Occipital lobe (tissue), 2 donors: ENCODE measurements around the gene SSNA1. TPM values are rescaled to one million over a fixed set of nuclear protein-coding genes. Genes with fewer than 3 reads are reported as not detected.

Experiments used
- DNase-seq: peaks from one replicate; lab custom pipeline; 2025; lab: John Stamatoyannopoulos, UW
- total RNA-seq: library from RNA; depleted of rRNA; stranded (reverse); fragments of >200 nt; gene quantifications from one replicate; pipeline ENCODE4 v1.2.3, GENCODE V29; 2014

The SSNA1 gene
- total RNA-seq, 1 donor from 2014 or later, result 13.4 TPM

DNA sequence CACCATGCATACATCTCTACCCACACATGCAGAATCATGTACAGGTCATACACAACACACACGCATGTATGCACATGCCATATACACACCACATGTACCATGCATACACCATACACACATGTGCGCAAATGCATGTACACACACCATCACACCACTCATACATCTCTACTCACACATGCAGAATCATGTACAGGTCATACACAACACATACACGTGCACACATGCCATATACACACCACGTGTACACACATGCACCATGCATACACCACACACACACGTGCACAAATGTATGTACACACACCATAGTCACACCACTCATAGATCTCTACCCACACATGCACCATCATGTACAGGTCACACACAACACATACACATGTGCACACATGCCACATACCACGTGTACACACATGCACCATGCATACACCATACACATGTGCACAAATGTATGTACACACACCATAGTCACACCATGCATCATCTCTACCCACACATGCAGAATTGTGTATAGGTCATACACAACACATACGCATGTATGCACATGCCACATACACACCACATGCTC, 35.6 kb upstream of the SSNA1 start:
- DNase-seq, result no peak

DNA sequence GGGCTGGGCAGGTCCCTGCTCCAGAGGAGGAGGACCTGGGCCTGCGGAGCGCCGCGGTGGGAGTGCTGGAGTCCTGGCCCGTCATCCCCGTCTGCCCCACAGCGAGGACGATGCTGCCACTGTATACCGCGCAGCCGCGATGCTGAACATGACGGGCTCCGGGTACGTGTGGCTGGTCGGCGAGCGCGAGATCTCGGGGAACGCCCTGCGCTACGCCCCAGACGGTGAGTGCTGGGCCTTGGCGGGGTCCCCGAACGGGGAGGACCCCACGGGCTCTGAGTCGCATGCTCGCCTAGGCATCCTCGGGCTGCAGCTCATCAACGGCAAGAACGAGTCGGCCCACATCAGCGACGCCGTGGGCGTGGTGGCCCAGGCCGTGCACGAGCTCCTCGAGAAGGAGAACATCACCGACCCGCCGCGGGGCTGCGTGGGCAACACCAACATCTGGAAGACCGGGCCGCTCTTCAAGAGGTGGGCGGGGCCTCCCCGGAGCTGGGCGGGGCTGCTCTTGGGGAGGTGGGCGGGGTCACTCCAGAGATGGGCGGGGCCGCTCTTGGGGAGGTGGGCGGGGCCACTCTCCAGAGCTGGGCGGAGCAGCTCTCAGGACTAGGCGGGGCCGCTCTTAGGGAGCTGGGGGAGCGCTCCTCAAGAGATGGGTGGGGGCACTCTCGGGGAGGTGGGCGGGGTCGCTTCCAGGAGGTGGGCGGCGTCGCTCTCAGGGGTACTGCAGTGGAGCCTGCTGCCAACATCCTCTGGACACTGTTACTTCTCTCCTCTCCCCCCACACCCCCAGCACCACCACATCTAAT, 31.7 kb upstream of the SSNA1 start:
- DNase-seq, result peak; percentile 50

DNA sequence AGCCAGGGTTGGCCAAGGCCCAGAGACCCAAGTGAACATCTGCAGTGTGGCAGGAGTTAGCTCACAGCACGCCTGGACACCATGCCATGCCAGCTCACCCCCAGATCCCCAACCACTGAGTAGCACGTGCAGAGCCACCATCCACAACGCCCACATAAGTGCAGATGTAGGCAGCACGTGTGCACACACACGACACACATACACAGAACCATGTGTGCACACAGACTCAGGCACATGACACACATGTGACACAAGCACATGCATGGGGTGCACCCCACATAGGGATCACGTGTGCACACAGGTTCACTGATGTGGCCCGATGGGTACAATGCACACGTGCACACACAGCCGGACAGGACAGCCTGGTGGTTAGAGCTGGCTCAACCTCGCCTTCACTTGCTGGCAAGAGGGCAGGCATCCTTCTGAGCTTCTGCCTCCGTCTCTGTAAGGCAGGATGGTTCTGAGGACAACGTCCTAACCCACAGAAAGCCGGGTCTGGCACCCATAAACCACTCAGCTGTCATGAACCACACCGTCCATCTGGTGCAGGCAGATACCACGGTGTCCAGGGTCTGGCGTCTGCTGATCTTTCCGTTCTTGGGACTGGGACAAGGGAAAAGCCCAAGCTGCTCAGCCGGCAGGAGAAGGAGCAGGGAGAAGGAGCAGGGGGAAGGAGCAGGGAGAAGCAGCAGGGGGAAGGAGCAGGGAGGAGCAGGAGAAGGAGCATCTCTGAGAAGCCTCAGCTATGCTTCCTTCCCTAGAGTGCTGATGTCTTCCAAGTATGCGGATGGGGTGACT, 30.7 kb upstream of the SSNA1 start:
- DNase-seq, result peak; percentile 21

DNA sequence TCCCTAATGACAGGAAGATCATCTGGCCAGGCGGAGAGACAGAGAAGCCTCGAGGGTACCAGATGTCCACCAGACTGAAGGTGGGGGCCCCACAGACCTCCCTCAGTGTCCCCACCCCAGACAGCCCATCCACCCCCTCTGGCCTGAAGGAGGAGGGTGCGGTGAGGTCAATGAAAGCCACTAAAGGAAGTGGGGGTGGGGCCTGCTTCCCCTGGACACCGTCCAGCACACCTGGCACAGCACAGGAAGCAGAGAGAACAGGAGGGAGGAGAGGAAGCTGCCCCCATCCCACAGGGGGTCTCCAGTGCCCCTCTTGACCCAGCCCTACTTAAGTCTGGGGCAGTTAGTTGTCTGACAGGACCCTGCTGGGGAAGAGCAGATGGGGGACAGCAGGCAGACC, 29.9 kb upstream of the SSNA1 start:
- DNase-seq, result no peak

DNA sequence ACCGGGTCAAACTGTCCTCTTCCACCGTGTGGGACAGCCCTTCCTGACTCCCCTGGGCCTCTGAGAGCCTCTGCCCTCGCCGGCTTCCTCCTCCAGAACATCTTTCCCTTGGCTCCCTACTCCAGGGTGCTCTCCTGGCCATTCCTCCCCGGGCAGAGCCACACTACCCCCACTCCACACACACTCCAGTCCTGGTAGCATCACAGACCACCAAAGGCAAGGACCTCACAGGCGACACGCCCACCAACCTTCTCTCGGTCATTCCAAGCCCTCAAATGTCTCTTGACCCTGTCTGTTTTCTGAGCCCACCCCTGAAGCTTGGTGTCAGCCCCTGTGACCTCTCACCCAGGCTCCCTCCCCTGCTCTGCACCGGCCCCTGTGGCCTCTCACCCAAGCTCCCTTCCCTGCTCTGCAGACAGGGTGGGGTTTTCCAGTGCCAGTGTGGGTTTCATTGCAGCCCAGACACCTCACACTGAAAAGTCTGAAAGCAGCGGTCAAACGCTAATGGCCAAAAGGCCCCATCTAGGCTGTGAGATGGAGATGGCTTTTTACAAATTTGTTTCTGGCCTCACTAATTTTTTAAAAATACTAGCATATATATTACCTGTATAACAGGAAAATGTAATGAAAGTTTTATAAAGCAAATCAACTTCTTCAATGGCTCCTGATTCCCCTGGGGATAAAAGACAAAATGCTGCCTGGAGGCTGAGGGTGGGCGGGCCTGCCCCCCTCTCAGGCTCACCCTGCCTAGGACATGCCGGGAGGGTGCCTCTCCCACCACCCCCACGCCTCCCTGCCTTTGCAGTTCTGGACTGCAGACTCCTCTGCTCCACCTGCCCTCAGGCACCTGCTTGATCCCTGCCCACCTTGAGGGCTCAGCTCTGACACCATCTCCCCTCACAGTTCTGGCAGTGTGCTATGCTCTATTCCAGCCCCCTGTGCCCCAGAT, 29.1 kb upstream of the SSNA1 start:
- no peak for DNase-seq

DNA sequence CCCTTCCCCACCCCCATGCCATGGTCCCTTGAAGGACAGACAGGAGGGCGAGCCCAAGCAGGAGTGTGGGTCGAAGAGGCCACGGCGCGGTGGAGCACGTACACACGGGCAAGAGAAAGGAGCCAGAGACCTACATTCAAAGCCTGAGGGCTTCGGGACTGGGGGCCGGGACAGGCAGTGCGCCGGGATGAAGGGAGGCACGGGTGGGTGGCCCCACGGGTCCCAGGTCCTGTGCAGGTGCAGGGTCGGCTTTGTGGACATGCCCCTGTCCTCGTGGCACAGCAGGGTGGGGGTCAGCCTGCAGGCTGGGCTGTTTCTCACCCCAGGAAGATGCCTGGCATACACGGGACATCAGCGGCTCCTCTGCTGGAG, 28.4 kb upstream of the SSNA1 start:
- DNase-seq, result no peak

DNA sequence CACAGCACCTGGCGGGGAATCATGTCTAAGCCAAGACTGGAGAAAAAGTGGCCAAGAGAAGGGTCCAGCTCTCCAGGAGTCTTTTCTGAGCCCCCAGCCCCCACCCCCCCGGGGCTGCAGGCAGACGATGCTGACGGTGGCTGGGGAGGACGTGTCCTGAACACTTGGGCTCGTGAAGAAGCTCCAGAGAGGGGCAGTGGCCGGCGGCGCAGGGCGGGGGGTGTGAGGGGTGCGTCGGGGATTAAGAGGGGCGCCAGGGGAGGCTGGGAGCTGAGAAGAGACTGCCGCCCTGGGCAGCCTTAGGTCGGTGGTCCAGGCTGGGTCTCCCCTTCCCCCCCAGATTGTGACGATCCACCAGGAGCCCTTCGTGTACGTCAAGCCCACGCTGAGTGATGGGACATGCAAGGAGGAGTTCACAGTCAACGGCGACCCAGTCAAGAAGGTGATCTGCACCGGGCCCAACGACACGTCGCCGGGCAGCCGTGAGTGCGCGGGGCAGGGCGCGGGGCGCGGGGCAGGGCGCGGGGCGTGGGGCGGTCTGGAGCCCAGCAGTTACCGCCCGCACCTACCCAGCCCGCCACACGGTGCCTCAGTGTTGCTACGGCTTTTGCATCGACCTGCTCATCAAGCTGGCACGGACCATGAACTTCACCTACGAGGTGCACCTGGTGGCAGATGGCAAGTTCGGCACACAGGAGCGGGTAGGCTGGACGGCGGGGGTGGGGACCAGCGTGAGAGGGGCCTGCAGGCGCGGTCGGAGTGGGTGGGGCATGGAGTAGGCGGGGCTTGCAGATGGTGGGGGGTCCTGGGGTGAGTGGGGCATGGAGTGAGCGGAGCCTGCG, 27.5 kb upstream of the SSNA1 start:
- no peak for DNase-seq

DNA sequence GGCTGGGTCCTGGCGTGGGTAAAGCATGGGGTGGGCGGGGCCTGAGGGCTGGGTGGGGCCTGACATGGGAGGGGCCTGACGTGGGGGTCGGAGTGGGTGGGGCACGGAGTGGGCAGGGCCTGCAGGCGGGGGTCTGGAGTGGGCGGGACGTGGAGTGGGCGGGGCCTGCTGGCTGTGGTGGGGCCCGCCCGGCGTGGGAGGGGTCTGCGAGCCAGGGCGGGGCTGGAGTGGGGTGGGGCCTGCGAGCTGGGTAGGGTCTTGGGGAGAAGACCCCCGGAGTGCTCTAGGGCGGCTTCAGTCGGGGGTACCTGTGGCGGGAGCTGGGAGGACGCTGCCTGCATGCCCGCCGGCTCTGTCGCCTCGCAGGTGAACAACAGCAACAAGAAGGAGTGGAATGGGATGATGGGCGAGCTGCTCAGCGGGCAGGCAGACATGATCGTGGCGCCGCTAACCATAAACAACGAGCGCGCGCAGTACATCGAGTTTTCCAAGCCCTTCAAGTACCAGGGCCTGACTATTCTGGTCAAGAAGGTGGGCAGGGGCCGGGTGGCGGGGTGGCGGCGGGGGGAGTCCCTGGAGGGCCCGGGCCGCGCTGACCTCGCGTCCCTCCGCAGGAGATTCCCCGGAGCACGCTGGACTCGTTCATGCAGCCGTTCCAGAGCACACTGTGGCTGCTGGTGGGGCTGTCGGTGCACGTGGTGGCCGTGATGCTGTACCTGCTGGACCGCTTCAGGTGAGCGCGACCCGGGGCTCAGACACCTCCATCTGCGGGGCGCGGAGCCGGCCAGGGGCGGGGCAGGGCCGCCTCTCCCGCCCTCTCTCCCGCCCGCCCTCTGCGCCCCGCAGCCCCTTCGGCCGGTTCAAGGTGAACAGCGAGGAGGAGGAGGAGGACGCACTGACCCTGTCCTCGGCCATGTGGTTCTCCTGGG, 26.7 kb upstream of the SSNA1 start:
- no peak for DNase-seq

DNA sequence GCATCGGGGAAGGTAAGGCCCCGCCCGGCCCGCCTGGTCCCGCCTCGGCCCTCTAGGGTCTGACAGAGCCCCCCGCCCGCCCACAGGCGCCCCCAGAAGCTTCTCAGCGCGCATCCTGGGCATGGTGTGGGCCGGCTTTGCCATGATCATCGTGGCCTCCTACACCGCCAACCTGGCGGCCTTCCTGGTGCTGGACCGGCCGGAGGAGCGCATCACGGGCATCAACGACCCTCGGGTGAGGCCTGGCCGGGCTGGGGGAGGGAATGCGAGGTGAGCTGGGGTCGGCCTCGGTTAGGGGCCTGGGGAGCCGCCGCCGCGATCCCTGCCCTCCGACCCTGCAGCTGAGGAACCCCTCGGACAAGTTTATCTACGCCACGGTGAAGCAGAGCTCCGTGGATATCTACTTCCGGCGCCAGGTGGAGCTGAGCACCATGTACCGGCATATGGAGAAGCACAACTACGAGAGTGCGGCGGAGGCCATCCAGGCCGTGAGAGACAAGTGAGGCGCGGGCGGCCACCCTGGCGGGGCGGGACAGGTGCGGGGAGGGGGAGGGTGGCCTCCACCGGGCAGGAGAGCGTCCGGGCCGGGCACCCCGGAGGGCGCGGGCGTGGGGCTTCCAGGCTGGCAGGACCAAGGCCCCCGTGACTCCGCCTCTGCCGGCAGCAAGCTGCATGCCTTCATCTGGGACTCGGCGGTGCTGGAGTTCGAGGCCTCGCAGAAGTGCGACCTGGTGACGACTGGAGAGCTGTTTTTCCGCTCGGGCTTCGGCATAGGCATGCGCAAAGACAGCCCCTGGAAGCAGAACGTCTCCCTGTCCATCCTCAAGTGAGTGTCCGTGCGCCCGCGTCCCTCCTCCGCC, 25.7 kb upstream of the SSNA1 start:
- no peak for DNase-seq

DNA sequence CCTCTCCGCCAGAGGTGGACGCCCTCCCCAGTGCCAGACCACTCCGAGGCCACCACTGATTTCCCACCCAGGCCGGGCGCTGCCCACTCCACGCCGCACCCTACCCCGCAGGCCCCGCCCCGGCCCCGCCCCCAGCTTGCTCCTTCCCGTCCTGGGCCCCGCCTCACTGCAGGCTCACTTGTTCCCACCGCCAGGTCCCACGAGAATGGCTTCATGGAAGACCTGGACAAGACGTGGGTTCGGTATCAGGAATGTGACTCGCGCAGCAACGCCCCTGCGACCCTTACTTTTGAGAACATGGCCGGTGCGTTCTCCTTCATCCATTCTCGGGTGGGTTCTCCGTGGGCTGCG, 25.1 kb upstream of the SSNA1 start:
- no peak for DNase-seq

DNA sequence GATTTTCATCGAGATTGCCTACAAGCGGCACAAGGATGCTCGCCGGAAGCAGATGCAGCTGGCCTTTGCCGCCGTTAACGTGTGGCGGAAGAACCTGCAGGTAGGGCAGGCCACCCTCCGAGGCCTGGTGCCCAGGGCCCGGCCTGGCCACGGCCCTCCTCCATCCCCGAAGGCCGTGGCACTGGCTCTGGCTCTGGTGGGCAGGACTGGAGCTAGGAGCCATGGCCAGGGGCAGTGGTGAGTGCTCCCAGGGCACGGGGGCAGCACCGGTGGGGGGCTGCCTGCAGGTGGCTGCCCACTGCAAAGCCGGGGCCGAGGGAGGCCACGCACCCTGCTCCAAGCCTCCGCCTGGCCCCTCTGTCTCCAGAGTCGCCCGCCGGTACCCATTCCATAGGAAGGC, 24.7 kb upstream of the SSNA1 start:
- no peak for DNase-seq

DNA sequence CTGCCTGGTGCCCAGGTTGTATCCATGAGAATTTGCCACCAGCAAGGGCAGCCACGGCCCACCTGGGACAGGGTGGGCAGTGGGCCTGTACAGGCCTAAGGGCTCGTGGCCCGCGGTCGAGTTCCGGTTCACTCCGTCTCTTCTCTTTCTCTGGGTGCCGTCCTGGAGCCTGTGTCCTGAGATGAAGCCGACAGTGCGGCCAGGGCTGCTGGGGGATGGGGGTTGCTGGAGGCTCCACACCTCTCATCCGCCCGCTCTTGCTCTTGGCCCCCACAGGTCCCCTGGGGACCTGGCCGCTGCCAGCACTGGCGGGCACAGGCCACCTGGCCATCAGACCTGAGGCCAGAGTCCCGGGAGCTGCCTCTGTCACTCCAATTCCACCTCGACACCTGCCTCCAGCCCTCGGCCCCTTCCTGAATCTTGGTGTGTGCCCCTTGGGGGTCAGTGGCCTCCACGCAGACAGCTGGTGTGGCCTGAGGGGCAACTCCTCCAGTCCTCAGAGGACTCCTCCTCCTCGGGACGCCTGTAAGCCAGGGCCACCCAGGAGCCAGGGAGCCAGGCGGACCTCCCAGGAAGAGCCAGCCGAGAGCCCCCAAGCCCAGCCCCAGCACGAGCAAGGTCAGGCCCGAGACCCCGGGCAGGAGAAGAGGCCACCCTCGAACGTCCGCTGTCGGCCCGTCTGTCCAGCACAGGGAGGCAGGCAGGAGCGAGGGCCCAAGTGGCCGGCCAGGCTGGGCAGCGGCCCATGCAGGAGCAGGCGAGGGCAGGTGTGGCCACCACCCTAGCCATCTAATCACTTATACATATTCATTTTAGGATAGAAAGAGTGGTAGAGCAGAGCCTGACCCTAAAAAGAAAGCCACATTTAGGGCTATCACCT, 23.9 kb upstream of the SSNA1 start:
- DNase-seq, result no peak

DNA sequence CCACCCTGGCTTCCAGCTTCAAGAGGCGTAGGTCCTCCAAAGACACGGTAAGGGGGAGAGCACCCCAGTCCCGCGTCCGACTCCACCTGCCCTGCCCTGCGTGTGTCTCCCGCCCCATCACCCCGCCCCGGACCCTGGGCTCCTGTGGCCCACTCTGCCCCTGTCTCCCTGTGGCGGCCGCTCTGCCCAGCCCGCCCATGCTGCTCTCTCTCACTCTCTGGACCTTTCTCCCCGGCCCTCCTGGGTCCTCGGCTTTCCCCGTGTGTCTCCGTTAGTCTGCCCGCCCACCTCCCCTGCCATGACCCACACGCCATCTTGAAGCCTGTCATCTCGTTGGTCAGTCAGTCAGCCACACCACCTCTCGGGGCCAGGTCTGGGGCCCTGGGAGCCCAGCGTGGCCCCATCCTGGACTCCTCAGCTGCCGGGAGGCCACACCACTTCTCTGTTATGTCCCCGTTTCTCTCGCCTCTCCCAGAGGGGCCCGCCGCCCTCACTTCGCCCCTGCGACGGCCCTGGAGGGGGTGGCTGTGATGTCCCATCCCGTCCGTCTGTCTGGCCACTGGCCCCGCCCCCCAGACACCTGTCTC, 23.1 kb upstream of the SSNA1 start:
- DNase-seq, result no peak

DNA sequence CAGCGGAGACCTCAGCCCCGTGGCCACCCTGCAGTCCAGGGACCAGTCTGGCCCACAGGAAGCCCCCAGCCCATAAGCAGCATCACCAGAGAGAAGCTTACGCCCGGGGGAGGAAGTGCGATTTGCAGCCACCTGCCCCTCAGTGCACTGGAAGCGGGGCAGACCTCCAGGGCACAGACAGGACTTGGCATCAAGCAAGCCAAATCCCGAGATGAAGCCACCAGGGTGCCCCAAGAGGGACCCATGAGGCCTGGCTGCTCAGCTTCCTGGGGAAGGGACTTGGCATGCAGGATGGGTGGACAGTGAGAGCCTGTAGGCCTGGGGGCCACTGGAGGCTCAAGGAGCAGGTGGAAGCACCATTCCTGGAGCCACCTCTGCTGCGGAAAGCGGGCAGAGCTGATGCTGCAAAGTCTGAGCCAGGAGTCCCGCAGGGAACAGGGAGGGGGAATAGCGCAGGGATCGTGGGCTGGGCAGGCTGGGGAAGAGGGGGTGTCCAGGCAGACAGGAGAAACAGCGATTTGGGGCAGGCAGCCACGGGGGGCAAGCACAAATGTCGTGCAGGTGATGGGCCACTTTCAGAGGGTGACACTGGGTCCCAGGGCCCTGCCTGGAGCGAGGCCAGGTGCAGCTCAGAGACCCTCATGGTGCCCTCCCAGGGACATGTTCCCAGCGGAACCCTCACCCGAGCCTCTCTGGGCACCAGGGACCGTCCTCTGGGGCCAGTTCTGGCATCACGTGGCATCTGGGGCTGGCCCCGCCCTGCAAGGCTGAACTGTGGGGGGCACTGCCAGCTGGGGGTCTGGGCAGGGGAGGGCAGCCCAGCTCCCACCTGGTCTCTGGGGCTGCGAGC, 21.9 kb upstream of the SSNA1 start:
- peak; percentile 25 for DNase-seq

DNA sequence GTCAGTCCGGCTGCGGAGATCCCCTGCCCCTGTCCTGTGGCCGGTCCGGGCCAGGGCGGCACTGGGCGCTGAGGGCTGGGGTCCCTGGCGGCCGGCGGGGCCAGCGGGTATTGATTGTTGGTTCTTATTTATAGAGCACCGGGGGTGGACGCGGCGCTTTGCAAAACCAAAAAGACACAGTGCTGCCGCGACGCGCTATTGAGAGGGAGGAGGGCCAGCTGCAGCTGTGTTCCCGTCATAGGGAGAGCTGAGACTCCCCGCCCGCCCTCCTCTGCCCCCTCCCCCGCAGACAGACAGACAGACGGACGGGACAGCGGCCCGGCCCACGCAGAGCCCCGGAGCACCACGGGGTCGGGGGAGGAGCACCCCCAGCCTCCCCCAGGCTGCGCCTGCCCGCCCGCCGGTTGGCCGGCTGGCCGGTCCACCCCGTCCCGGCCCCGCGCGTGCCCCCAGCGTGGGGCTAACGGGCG, 21.2 kb upstream of the SSNA1 start:
- DNase-seq, result no peak
